GM21529 (cell line): Measurements from ENCODE around the gene RUNX3.

Experiments used
- ATAC-seq: cut with Tn5 transposase; IDR thresholded peaks from one replicate; pipeline ENCODE4 v1.9.1; 2021; ENCODE audit not compliant: unreplicated experiment

Gene RUNX3

DNA sequence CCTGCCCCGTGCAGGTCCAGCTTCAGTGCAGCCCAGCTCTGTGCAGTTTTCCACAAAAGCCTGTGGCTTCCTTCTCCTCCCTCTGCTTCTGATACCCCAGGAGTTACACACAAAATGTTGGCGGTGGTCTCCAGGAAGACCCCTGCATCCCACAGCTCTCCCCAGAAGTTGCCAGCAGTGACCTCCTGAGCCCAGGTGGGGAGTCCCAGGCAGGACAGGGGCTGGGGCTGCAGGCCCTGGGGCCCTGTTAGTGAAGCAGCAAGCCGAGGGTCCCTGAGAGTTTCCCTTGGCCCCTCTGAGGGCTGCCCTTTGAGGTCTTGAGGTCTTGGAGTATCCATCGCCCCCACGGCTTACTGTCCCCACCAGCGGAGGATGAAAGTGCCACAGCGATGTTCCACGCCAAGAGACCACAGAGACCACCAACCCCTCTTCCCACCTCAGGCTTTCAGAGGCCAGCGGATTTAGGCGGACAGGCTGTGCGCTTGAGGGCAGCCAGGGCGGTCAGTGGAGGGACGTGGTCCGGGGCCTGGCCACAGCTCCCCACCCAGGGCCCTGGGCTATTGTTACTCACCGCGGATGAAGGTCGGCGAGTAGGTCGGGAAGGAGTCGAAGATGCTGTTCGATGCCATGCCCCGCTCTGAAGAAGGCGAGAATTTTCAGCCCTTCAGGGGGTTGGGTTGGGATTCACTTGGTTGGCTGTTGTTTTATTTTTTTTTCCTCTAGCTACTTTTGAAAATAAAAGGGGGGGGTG lies 34.0 kb upstream of the RUNX3 start:
- no peak for ATAC-seq

DNA sequence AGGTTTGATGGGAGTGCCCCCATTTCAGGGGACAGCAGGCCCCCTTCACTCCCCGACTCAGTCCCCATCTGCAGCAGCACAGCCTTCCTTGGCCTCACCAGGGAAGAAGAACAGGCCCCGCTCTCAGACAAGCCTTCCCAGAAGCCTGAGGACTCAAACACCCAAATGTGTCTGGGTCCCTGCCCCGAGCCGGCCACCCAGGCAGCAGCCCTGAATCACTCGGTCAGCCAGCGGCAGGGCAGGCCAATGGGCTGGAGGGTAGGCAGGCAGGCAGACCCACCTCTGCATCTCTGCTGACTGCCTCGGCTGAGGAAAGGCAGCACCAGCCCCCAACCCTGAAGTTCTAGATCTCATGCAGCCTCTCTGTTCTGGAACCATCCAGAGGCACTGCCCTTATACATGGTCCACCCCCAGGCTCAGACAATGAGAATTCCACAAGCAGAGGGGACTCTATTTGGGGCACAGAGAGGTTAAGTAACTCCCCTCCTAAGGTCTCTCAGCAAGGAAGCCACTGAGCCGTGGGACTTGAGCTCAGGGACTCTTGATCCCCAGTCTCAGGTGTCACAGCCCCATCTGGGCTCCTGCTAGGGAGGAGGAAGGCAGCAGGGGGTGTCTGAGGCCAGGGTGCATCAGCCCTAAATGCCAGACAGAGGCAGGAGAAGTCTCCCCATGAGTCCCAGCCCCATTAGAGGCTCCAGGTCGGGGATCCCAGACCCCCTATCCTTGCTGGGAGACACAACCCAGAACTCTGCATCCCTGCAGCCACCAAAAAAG lies 33.2 kb upstream of the RUNX3 start:
- no peak for ATAC-seq

DNA sequence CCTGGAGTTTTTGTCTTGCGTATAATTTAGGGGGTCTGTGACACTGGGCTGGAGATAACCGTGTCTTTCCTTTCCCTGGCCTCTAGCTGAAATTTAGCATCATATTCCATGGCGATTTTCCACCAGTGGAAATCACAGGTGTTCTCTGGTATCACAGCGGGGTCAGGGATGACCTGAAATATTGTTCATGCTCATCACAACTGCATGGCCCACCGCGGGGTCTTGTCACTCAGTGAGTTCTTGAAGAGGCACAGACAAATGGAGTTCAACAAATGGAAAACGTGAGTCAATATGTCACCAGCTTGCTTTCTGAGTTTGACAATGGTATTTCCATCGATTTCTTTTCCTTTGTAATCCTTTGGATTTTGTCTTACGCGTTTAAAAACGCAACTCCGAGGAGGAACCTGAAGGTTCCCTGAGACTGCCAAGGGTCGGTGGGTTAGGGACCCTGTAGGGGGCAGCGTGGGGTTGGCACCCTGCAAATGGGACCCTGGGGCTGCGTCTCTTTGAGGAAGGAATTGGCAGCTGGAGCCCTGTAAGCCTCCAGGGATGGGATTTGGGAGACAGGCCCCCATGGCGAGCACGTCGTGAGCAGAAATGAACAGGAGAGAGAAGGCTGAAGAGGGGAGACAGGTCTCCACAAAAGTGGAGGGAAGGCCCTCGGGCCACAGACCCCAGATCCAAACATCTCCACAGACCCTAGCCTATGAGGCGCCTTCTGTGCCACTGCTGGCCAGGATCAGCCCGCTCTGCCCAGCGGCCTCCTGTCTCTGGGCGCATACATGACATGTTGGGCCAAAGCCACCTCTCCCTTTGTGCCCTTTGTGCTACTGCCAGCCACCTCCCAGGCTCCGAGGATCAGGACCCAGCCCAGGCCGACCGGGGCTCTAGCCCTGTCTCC lies 32.1 kb upstream of the RUNX3 start:
- no peak for ATAC-seq

DNA sequence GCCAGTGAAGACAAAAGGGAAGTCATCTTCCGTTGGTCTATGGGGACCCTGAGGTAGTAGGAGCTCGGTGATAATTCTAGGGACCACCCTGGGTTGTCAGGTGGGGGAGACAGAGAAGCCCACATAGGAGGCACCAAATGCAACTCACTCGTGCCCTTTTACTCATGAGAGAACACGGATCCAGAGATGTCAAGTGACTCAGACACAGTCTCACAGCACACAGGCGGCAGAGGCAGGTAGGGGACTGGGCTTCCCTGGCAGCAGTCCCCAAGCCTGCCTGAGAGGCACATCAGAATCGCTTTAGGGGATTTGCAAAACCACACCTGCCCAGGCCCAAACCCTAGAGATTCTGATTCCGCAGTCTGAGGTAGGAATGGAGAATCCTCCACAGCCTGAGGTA lies 31.3 kb upstream of the RUNX3 start:
- ATAC-seq = no peak

DNA sequence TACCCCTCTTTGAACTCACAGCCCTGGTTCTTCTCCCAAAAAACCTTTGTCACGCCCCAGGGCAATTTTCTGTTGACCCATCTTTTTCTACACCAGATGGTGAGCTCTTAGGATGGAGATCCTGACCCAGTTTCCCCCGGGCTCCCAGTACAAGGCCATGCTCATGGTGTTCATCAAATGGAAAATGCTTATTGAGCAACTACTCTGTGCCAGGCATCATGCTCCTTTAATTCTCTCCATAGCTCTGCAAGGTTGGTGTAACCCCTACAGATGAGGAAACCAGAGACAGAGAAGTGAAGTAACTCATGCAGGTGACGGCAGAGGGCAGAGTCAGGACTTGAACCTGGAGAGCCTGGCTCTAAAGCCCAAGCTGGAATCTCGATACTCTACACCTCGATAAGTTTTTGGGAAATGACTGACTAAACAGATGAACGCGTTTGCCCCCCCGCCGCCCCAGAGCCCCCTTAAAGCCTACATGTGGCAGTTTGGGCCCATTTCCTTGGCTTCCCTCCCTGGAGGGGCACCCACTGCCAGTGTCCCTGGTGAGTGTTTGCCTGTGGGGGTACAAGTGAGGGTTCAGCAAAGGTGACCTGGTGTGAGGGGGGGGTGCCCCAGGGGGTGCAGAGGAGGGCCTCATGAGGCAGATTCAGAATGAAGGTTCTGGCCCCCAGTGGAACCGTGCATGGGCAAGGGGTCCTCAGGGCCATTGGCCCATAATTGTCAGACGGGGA lies 30.2 kb upstream of the RUNX3 start:
- no peak for ATAC-seq

DNA sequence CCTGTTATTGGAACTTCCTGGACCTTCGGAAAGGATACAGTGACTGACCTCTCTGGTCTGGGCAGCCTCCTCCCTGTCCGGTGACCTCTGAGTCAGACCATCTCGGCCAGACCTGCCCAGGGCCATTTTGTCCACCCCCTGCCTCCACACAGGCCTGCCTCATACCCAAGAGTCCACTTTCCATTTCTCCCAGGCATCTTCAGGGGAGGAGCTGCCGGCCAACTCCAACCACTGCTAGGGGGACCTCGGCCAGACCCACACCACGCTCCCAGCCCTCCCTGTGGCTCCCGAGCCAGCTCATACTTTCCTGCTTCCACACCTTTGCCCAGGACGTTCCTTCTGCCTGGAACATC lies 29.5 kb upstream of the RUNX3 start:
- no peak for ATAC-seq

DNA sequence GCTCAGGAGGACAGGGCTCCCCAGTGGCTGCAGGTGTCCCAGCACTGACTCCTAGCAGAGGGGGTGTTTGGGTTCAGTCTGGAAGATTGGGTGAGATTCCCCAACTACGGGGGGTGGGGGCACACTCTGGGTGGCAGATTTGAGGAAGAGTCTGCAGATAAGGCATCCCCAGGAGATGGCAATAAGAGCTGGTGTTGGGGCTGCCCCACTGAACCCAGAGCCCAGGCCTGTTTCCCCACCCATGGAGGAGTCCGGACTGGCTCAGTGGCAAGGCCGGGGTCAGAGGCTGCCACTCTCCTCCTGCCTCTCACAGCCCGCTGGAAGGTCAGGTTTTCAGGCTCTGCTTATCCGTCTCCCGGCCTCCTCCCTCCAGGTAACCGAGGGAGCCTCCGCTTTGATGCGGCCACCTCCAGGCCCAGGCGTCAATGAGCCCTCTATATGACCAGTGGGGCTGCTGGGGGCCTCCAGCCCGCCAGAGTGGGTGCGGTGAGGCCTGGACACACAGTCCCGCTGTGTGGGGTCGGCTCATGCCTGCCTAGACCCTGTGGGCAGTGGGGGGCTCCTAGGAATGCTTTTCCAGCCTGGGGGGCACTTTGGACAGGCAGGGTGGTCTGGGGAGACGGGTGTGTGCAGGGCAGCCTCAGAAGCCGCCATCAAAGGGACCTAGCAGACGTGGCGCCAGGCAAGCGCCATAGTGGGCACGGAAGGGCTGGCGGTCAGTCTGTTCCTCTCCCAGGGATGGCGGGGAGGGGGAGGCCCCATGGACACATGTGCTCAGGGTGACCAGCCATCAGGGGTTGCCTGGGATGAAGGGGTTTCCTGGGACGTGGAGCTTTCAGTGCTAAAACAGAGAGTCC lies 28.9 kb upstream of the RUNX3 start:
- no peak for ATAC-seq

DNA sequence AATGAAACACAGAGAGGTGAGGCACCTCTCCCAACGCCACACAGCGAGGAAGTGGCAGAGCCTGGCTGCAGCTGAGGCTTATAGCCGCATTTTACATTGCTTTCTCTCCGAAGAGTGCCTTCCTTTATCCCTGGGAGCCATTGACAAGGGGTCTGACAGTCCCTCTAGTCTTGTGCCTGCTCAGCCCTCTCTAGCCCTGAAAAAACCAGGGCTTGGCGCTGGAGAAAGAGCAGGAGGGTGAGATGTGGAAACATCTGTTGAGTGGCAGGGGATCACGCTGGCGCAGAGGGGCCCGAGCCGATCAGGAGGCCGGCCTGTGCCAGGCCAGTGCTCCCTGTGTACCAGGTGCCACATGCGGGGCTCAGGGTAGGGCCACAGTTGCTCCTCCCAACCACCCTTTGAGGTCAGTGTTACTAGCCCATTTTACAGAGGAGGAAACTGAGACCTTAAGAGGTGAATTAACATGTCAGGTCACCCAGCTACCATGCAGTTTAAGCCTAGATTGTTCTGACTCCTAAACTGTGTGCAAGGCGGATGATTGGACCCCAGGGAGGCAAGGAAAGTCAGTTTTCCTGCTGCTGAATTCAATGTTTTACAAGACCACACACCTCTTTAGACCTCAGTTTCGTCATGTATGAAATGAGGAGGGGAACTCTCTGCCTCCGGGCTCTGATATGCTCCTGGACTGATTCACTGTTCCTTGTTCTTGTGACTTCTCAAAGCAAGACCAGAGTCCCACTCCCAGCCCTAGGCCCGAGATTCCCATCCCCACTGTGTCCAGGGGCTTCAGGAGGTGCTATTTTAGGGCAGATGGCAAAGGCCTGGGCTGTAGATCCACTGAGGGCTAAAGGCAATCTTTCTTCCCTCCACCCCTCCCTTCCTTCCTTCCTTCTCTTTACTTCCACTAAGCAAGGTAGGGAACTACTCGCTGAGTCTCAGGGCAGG lies 28.0 kb upstream of the RUNX3 start:
- ATAC-seq = no peak

DNA sequence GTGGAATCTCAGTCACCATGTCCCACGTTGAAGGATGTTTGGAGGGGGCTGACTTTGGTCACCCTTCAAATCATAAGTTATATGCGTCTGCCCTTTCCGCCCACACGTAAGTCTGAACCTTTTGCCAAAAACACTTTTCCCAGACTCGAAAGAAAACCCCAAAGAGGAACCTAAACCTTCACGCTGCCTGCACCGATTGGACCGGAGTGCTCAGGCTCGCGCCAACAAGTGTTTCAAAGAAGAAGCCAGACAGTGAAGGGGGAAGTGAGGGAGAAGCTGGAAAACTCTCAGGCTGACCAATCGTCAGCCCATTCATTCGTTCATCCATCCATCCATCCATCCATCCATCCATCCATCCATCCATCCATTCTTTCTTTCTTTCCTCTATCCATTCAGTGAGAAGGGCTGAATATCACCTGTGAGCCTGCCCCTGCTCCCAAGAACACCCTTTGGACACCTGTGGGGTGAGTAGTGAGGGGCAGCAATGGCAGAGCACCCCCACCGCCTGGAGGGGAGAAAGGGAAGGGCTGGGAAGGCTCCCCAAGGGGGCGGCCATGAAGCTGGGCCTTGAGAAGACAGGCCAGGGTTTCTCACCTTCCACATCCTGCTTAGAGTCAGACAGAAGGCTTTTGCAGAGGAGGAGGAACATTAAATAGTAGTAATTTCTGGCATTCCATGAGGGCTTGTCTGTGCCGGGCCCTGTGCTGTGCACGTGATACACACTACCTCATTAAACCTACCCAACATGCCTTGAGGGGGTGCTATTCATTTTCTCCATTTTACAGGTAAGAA lies 27.1 kb upstream of the RUNX3 start:
- ATAC-seq = no peak

DNA sequence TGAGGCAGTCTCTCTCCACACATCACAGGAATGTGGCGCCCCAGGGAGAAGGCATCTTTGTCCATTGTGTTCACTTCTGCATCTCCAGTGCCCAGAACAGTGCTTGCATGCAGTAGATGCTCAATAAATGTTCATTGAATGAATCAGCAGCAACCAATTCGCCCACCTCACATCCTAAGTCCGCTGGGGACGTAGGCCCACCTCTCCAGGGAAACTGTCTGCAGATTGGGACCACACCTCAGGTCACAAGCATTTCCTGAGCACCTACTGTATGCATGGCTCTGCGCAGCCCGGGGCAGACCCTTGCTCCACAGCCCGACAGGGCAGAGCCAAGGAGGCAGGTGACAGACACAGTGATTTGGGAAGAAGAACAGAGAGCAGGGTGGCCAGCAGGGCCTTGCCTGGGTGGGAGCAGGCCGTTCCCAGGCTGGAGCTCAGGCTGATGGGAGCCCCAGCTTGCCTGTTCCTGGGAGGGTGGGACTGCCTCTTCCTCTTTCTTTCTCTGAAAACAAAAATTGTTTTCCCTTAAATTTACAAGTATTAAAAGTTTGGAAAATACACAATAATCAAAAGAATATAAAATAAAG lies 25.8 kb upstream of the RUNX3 start:
- ATAC-seq = no peak

DNA sequence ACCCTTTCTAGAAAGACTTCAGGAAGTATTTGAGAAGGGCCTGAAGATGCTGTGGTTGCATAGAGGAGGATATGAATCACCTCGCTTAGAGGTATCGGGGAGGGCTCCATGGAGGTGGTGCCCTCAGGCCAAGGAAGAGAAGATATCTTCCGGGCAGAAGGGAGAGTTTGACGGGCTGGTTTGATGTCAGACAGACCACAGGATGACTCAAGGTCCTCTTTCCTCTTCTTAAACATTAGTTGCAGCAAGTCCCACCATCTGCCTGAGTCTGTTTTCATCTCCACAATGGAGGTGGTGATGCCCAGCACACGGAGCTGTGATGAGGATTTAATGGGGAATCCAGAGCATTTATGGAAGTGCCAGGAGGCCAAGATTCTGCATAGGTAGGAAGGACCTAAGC lies 25.1 kb upstream of the RUNX3 start:
- no peak for ATAC-seq

DNA sequence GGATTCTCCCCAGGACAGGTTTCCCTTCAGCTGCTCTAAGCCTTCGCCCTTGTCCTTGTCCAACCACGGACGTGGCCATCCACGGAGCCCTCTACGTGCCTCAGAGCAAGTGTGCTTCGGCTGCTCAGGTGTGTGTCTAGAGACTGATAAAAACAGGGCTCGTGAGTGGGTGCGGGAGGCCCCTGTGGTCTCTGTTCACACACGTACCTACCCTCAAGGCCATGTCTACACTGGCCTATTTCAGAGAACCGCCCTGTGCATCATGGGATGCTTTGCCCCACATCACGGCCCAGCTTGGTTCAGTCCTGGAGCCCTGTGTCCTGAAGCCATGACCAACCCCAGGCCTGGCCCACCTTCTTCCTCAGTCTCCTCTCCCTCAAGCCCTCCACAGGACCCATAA lies 24.6 kb upstream of the RUNX3 start:
- no peak for ATAC-seq

DNA sequence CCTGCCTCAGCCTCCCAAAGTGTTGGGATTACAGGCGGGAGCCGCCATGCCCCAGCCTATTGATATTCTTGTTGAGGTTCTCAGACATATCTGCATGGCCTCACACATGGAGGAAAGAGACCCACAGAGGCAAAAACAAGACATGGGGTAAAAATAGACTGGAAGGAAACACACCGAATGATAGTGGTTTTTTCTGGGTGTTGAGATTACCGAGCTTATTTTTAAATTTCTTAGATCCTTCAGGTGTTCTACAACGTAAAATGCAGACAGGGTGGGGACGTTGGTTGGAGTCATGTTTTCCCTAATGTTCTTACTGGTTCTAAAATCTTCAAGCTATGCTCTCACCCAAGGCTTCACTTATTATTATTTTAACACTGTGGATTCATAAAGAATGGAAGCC lies 23.9 kb upstream of the RUNX3 start:
- ATAC-seq = no peak

DNA sequence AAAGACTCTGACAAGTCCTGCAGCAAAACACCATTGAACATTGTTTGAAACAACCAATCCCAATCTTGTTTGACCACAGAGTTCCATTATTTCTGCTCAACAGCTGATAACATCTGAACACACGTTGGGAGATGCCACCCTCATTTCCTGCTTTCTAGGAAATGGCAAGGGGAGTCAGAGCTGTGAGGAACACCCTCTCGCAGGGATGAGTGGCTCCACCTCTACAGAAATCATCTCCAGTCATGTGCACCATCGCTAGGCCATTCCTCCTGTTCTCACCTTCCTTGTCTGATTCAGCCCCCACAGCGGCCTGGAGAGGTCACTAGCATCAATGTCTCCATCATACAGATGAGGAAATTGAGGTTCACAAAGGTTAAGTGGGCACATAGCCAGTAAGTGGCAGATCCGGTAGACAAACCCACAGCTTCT lies 22.4 kb upstream of the RUNX3 start:
- no peak for ATAC-seq

DNA sequence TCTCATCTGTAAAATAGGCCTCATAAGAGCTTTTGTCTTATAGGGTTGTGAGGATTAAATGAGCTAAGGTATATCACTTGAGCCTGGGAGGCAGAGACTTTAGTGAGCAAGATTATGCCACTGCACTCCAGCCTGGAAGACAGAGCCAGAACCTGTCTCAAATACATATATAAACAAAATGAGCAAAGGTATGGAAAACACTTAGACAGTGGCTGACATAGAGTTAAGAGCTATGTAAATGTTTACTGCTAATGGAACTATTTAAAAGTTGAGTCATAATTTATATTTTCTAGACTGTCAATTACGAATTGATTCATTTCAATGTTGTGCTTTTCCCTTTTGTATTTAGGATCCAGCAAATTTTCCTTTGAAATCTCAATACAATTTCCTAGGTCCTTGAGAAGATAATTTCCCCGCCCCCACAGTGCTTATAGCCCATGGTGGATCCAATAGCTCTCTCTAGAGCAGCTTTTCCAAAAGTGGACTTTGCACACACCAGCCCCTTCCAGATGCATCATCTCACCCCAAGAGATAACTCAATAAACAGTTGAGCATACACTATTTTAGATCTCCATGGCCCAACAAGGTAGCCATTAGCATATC lies 21.8 kb upstream of the RUNX3 start:
- no peak for ATAC-seq

DNA sequence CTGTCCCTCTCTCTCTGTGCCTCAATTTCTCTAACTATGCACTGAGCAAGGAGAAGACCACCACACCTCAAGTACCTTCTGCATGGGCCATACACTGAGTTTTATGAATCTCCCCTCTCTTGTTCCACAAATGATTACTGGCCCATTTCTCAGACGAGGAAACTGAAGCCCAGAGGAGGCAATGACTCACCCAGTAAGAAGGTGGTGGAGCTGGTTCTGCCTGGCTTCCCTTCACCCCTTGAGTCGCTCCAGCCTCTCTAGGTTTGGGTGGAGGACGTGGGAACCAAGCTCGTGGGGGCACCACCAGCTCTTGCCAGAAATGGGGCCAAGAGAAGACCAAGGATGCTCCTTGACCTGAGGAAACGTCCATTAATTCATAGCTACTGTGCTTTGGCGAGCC lies 21.3 kb upstream of the RUNX3 start:
- no peak for ATAC-seq

DNA sequence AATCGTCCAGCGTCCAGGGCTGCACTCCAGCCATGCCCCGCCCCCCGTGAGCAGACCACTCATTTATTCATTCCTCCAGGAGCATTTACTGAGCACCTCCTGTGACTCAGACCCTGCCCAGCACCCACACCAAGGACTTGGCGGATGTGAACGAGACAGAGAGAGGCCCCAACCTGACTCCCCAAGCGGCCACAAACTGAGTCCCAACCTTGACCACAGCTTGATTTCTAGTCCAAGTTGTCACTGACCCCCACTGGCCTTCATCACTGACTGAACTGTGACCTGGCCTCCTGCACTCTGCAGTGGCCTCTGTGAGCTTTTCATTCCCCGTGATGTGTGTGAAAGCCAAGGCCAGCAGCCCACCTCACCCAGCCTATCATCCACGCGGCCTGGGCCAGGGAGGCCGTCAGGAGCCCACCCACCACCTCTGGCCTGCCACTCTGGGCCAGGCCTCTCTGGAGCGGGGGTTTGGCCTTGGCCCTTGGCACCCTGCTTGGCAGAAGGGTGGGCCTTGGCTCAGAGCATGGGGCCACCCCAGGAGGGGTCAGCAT lies 19.3 kb upstream of the RUNX3 start:
- no peak for ATAC-seq
